Stimulated activated CD4-positive, alpha-beta T cell treated with anti-CD3 and anti-CD28 coated beads, Interleukin-15, amount 100 ng/mL, for 24 hours (primary cell): Measurements from ENCODE around the gene UXS1.
"Not testable (repeated sequence)": the region's sequence is repeated elsewhere in the genome, so short reads cannot be mapped to it uniquely, and the experiment has no call there.

Experiments used
- DNase-seq: peaks from one replicate; pipeline ENCODE4 v3.0.0-alpha.2; 2020

The UXS1 gene

DNA sequence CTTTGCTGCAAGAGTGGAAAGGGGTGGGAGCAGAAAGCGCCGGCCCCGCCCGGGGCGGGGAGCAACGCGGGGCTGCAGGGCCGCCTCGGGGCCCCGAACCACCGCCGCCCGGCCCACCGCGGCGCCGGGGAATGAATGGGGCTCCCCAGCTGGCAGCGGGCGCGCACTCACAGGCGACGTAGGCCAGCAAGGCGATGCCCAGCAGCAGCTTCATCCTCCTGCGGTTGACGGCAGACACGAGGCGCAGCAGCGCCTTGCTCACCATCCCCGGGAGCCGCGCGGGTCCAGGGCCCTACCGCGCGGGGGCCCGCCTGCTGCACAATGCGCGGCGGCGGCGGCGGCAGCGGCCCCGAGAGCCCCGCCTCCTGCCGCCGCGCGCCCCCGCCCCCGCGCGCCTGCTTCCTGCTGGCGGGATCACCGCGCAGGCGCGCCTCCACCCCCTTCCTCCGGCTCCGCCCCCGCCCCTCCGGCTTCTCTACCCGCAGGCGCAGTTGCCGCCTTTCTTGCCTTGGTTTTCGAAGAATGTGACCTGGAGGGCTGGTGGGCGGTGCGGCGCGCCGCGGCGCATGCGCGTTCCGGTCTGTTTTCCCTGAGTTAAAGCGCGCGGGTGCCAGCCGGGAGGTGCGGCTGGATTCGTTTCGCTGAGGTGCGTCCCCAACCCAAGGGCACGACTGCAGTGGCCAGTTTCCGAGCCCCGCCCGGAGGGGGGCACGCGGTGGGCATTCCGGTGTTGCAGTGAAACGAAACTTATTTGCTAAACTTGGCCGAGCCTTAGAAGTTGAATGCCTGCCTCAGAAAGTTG, at the start of gene UXS1:
UXS1 (minus strand) TSS at position 325 of the 802 bp plus-strand sequence; CDS start at position 265, 60 bp downstream.
- DNase-seq: peak; percentile 98

DNA sequence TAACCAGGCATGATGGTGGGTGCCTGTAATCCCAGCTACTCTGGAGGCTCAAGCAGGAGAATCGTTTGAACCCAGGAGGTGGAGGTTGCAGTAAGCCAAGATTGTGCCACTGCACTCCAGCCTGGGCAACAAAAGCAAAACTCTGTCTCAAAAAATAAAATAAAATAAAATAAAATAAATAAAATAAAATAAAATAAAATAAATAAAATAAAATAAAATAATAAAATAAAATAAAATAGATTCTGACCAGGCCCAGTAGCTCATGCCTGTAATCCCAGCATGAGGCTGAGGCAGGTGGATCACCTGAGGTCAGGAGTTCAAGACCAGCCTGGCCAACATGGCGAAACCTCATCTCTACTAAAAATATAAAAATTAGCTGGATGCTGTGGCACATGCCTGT, 45.4 kb upstream of the UXS1 start:
- not testable (repeated sequence) for DNase-seq

DNA sequence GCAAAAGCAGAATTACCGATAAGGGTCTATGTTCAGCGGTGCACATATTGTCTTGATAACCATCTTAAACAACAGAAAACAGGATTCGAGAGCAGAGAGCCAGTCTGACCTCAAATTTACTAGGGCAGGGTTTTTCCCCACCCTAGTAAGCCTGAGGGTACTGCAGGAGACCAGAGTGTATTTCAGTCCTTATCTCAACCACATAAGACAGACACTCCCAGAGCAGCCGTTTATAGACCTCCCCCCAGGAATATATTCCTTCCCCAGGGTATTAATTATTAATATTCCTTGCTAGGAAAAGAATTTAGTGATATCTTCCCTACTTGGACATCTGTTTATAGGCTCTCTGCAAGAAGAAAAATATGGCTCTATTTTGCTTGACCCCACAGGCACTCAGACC, 41.3 kb upstream of the UXS1 start:
- DNase-seq: not testable (repeated sequence)

DNA sequence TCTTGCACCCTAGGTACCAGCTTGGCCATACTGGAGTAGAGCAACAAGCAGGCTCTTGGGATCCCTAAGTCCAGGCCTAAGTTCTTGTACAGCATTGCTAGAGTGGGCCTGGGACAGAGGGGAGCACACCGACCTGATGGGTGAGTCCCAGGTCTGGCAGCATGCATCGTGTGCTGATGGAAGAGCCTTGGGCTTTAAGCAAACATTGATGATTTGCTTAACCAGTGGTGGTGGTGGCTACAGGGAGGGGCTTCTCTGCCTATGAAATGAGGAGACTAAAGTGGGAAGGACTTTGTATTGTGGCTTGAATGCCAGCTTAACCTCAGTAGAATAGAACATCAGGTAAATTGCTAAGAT, 39.2 kb upstream of the UXS1 start:
- DNase-seq: no peak

DNA sequence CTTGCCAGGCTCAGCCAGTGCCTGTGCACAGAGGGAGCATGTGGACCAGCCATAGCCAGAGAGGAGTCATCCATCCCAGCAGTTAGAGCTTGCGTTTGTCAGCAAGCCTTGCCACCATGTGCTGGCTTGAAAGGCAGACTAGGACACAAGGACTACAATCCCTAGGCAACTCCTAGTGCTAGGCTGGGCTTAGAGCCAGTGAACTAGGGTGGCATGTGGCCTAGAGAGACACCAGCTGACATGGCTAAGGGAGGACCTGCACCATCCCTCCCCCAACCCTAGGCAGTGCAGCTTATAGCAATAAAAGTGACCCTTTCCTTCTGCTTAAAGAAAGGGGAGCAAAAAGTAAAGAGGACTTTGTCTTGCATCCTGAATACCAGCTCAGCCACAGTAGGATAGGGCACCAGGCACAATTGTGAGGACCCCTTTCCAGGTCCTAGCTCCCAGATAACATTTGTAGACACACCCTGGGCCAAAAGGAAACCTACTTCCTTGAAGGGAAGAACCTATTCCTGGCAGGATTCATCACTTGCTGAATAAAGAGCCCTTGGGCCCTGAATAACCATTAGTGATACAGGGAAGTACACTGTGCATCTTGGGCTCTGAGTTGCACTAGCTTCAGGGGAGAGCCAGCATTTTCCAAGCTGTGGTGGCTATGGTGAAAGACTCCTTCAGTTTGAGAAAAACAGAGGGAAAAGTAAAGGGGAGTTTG, 38.7 kb upstream of the UXS1 start:
- no peak for DNase-seq

DNA sequence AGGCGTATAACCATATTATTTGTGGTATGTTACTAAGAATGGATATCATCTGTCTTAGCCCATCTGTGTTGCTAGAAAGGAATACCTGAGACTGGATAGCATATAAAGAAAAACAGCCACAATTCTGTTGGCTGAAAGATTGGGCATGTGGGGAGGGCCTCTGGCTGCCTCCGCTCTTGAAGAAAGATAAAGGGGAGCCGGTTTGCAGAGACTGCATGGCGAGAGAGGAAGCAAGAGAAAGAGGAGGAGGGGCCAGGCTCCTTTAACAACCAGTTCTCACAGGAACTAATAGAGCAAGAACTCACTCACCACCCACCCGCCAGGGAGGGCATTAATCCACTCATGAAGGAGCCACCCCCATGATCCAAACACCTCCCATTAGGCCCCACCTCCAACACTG, 29.2 kb upstream of the UXS1 start:
- DNase-seq: no peak

DNA sequence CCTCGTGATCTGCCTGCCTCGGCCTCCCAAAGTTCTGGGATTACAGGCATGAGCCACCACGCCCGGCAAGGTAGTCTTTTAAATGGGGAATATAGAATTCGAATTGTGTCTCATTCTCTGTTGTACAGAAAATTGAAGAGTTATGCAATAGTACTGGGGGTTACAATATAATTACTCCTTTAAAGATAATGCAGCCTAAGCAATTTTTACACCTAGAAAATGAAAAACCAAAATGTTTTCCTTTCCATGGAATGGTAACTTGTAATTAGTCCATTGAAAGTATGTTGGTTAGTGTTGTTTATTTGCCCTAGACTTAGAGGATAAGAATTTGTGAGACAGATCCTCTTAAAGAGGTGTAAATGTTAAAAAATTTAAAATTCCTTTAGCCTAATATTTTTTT, 28.0 kb upstream of the UXS1 start:
- not testable (repeated sequence) for DNase-seq

DNA sequence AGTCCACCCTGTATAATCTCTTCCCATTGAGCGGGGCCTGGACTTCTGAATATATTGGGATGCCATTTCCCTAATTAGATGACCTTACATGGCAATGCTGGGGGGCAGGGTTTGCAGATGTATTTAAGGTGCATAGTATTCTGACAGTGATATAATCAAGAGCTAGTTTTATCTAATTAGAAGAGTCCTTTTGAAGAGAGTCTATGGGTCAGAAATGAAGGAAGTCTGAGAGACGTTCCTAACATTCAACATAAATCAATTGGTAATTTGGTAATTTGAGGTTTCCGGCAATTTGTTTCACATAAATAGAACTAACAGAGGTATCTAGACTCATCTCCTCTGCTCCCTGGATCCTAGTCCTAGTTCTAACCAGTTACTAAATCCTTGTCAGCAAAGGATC, 25.7 kb upstream of the UXS1 start:
- no peak for DNase-seq

DNA sequence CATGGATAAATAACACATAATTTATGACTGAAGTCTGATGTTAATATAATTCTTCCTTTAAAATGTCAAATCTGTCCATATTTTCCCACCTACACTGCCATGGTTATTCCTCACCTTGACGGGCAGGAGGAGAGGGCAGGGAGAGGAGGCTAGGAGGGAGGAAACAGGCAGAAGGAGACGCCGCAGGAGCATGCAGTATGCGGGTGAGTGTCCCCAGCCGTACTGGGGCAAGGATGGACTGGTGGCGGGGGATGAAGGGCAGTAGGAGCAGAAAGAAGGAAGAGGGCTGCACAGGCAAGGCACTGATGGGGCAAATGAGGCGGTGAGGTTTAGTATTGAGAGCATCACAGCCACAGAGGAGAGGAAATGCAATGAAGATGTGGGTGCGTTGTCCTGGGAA, 25.1 kb upstream of the UXS1 start:
- not testable (repeated sequence) for DNase-seq

DNA sequence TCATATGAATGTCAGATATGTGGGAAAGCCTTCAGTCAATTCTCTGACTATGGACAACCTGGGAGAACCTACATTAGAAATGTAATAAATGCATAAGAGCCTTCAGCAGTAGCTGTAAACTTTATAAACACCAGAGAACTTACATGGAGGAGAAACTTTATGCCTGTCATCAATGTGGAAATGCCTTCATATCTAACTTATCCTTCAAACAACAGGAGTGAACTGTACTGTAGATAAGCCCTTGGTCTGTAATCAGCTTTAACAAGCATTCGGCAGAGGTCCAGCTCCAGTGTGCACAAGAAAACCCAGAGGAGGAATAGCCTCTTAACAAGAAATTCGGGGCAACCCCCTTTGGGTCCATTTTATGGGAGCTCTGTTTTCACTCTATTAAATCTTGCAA, 14.8 kb upstream of the UXS1 start:
- DNase-seq: no peak

DNA sequence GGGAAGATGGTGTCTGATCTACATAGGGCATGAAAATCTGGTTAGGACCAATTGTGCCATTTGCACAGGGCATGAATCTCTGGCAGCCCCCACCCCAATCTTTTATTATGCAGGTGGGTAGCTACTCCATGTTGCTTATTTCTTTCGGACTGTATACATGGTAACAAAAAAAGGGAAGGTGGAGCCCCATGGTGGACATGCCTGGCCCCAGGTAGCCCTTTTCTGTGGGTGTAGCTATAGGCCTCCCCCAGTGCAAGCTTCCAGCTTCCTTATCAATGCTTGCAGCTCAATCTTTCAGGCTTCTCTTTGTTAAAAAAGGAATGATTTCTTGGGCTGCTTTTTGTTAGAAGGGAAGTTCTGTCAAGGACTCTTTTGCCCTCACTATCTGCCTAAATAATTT, 14.3 kb upstream of the UXS1 start:
- no peak for DNase-seq

DNA sequence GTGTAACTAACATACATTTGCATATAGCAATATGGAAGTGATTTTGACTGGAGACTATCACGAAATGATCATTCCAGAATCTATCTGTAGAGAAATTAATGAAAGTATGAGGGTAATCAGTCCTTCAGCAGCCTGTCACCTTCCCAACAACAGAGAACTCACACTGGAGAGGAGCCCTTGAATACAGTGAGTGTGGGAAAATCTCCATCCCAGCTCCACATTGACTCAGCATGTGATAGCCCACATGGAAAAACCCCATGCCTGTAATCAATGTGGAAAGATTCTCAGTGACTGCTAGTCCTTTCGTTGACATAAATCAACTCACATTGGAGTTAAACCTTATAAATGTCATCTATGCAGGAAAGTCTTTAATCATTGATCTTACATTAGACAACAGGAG, 13.1 kb upstream of the UXS1 start:
- DNase-seq: no peak

DNA sequence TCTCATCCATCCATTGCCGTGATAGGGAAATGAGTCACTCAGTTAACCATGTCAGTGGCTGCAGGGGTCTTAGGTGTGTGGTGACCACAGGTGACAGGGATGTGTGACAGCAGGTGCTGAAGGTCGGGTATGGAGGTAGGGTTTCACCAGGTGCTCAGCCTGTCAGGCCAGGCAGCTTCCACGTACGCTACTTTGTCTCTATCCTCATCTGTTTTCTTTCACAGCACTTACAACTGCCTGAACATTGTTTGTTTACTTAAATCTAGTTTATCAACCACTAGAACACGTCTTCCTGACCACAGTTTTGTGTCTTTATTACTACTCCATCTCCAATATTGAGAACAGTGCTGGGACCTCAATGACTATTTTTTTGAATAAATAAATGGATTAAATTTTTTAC, 11.4 kb upstream of the UXS1 start:
- no peak for DNase-seq

DNA sequence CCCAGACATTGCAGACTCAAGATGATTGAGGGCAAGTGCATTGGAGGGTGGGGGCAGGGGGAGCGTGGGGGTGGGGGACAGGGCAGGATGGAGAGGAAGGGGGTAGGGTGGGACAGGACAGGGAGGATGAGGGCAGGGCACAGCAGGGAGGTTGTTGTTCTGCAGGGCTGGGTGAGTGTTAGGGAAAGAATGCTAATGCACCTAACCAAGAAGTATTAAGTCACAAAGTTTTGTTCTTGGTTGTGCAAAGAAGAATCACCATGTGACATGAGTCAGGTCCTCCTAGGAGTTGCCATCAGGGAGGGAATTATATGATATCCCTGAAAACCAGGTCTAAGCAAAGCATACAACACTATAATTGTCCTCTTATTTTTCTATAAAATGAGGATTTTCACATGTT, 10.4 kb upstream of the UXS1 start:
- not testable (repeated sequence) for DNase-seq

DNA sequence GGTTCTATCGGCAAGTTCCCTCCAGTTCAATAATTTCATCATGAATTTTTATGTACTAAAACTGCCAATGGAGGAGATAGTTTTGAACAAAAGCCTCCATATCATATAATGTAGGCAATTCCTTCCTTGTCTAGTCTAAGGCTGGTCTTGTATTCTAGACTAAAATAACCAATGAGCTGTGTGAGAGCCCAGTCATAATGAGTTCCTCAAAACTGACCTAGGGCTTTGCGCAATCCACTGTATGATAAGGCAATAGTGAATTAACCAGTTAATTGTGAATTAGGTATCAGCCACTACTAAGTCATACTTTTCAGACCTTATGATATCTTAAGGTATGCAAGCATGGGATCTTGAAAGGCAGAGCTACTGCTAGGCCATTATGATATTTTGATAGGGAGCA, 7.6 kb upstream of the UXS1 start:
- DNase-seq: no peak

DNA sequence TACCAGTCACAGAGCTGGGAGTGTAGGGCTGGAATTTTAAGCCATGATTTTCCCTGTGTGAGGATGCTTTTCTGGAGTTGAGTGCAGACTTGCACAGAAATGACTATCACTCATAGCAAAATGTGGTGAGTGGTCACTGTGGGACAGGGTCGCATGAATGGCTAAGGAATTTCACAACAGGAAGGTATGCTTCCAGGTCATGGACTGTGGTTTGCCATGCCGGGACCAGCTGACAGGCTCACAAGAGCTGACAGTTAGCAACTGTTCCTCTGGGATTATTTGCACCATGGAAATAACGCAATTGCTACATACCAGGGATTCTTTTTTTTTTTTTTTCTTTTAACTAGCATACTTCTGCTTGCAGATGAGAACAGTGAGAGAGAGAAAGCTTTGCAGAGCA, 3.8 kb upstream of the UXS1 start:
- DNase-seq: no peak

DNA sequence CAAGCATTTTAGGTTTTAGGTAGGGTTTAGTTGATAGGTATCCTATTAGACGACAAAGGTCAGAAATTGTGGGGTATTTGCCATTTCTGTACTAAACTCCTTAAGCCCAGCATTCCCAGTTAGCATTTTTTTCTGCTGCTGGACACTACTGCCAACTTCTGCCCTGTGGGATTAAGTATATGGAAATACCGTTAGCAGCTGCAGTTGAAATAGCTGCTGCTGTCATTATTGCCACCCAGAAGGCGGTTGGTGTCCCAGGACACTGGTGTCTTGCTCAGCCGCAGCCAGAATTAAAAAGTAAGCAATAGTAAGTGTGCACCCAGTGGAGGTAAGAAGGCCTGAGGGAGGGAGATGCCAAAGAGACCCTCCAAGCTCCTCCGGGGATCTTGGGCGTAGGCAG, 1.9 kb upstream of the UXS1 start:
- no peak for DNase-seq

DNA sequence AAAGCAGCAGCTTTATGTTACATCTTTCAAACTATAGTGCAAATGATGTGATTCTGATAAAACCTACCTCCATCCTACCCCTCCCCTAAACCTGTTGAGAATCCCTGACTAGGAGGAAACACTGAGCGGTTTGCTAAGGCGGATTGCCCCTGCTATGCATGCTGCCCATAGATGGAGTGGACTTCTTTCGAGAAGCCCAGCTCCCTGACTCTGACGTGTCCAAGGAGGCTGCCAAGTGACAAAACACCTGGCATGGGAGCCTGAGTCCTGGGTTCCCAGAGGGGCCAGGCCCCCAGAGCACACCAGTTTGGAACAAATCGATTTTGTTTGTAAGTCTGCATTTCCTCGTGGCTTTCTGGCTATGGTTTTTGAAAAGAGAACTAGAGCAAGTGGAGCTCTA, 1.4 kb upstream of the UXS1 start:
- DNase-seq: no peak

DNA sequence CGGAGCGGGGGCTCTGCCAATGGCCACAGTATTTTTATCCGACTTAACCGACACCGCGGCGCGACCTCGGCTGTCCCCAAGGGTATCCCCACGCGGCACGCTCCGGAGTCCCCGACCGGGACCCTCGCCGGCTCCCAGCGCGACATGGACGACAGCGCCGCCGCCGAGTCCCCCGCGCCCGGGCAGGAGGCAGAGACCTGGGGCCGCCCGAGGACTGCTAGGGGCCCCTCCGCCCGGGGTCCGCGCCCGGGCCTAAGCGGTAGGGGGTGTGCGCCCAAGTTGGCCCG, 468 bp downstream of the UXS1 start:
- DNase-seq: no peak

DNA sequence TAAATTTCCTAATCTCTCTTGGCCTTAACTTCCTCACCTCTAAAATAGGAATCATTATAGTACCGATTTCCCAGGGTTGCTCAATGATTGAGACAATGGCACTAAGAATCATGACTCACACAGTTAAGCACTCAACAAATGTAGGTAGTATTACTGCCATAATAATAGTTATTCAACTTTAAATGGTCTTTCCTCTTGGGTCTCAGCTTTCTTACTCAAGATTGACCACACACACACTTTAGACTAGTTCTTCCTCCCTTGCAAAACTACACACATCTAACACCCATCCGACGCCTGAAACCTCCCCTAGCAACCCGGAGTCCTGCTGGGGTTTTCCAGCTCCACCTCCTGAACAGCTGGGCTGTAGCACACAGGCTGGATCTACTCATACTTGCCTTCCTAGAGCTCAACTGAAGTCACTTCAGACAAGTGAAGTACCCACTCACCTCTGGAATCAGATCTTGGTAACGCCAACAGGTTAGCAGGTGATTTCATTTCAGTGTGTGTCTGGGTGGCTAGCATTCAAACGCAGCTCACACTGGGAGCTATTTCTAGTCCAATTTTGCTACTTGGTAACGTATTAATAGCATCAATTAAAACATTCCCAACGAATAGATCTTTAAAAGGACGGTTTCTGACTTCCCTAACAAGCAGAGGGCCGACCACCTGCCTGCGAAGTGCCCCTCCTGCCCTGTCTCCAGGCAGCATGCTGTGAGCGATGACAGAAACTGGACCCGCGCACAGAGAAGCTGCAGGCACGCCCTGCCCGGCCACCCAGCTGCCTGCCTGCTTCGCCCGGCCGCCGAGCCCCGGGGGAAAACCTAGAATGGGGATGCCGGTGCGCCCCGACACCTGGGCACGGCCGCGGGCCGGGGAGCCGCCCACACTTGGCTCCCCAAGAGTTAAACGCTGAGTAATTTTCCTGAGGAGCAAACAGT, 1.1 kb downstream of the UXS1 start:
- peak; percentile 75 for DNase-seq

DNA sequence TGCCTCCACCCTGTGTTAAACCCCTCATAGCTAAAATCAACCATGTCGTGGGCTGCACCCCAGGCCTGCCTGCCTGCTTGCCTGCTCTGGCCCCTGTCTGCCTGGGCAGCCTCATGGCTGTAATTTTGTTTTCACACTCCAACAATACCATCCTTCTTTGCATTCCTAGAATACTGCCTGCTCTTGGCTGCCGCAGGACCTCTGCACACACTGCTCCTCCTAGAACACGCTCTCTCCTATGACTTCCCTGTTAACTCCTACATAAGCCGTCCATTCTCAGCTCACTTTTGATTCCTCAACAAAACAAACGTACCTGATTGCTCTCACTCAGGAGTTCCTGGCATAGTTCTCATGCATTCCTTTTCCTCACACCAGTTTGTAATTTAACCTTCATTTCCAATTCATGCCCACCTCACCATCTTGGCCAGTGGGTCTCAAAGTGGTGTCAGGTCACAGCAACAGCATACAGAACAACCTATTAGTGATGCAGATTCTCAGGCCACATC, 2.5 kb downstream of the UXS1 start:
- DNase-seq: no peak

DNA sequence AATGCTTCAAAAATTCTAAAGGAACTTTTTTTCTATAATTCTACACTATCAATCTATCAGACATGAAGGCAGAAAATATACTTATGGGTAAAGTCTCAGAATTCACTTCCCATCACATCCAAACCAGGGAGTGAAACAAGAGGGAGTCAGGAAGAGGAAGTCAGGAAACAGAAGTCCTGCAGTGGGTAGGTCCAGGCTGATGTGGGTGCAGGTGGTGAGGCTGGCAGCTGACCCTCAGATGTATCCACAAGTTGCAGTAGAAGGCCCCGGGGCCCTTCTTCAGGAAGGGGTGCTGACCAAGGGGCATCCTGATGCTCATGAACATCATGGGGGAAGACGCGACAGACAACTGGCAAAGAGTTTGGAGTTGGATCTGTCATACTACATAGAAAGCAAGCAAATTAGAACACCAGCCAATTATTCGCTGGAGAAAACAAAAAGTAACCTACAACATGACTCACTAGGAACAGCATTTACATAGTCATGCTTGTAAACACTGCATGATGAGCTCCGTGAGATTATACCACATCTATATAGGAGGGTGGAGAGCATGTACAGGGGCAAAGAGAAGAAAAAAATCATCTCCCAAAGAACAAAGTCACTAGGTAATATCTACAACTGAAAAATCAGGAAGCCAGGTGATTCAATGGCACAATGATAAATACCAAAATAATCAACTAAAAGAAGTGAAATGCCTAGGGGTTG, 4.2 kb downstream of the UXS1 start:
- DNase-seq: no peak

DNA sequence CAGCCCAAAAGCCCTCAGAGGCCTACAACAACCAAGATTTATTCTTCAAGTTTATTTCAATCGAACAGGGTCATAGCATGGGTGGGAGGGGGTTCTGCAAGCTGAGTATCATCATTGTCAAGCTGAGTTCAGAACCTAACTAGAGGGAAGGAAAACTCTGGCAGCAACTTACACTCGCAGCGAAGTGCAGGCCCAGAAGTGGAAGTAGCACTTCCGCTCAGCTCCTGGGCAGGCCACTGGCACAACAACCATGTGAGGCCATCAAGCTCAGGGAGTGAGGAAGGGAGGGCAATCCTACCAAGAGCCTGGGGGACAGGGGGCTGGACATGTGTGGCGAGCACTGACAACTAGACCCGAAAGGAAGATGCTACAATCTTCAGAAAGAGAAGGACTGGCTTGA, 4.8 kb downstream of the UXS1 start:
- no peak for DNase-seq
